Measurements from ENCODE around the gene MOGAT2. TPM values are rescaled to one million over a fixed set of nuclear protein-coding genes. Genes with fewer than 3 reads are reported as not detected.

The MOGAT2 gene
- total and polyA plus RNA-seq, 5 donors = 0.11 to 0.17 TPM; not detected in 3

DNA sequence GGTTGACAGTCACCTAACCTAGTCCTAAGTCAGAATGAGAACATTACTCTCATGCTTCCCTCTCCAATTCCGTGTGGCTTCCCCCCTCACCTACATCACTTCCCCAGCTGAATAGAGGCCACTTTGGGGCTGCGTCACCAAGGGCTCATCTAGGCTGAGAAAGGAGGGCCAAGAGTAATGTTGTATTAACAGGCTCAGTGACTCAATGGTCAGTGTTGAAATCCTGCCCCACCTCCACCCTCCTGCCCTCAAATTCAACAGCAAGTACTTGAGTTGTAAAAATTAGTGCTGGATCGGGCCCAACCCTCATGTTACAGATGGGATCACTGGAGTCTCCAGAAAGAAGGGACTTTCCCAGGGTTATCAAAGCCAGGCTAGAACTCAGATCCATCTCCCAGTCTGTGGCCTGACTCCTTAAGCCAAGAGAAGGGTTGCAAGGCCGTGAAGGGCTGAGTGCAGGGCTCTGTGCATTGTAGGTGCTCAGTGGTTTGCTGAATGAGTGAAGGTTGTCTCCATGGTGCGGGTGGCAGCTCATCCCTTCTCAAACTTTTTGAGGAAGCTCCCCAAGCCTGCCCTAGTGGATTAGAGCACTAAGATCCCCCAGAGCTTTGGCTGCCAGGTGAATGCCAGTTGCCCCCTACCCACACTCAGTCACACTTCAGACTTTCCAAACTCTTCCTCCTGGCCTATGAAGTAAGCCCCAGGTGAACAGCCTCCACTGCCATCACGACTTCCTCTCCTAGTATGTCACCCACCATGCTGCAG, 54.2 kb downstream of the MOGAT2 start:
- Histone ChIP-seq H3K27ac (ENCODE audit: low read length) (no peak overlapping the region), H3K4me1 (ENCODE audit: control insufficient read depth, insufficient read depth, low read length) (peaks cover 2% of the 10 kb centered on the region), H3K4me3 (ENCODE audit: low read length) (no peak overlapping the region), H3K9me3 (ENCODE audit: control insufficient read depth, low read length) (no peaks in the 10 kb centered on the region), H3K27me3 (ENCODE audit: control insufficient read depth, insufficient read depth) (no peaks in the 10 kb centered on the region)
- ATAC-seq (no peak), DNase-seq (peak in 1 of 3 donors; percentile 57)
- WGBS = 85% methylated on average over 6 of the region's 6 CpGs
- intact Hi-C loops (cut with DNase I) = no loop called here

DNA sequence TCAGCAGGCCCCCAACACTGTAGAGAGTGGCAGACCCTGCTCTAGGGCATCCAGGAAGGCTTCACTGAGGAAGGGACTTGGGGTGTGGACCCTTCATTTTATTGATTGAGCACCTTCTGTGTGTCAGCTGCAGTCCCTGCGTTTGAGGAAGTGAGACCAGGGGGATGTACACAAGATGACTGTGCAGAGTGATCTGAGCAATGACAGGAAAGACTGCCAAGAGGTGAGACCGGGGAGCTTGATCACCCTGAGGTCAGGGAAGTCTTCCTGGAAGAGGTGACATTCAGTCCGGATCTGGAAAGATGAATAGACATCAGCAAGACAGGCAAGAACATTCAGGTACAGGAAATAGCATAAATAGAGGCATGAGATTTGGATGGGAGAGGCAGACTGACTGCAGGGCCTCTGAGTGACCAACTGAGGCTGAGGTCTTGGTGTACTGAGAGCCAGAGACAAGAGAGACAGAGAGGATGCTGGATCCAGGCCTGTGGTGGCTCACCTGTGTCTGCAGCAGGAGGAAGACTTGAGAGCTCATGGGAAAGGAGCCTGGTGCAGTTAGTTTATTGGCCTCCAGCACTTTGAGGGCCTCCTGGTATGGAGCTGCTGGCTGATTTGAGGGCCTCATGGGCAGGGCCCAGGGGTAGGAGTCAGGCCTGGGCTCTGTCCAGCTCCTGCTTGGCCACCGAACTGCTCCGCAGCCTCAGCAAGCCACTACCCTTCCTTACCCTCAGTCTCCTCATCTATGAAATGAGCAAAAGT, 56.1 kb downstream of the MOGAT2 start:
- H3K27ac ChIP-seq (ENCODE audit: low read length) = no peak overlapping the region
- WGBS = 70% methylated on average over 5 of the region's 5 CpGs
- DNase-seq (no peak), ATAC-seq (no peak)
- no peaks in the 10 kb centered on the region for H3K27me3 ChIP-seq (ENCODE audit: control insufficient read depth, insufficient read depth)
- H3K4me3 ChIP-seq (ENCODE audit: low read length) = no peak overlapping the region
- intact Hi-C loops (cut with DNase I) = no loop called here
- no peaks in the 10 kb centered on the region for H3K4me1 ChIP-seq (ENCODE audit: control insufficient read depth, insufficient read depth, low read length)
- H3K9me3 ChIP-seq (ENCODE audit: control insufficient read depth, low read length) = no peaks in the 10 kb centered on the region

DNA sequence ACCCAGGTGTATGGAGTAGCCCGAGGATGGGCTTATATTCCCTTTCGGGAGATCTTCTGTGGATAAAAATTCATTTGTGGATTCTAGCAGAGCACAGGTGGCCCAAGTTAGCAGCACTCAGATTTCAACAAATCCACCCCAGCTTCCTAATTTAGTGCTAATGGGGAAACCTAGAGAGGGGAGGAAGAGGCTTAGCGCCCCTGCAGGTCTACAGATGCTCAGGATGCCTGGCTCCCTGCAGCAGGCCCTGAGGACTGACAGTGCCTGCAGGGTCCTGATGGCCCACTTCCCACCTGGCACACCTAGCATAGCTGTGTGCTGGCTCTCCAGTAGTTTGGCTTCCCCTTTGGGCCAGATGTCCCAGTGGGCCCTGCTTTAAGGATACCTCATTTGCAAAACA, 57.4 kb downstream of the MOGAT2 start:
- H3K9me3 ChIP-seq (ENCODE audit: control insufficient read depth, low read length) = no peaks in the 10 kb centered on the region
- ATAC-seq (no peak), DNase-seq (no peak)
- 92% methylated on average over 3 of the region's 3 CpGs for WGBS
- intact Hi-C loops (cut with DNase I) = no loop called here
- H3K27me3 ChIP-seq (ENCODE audit: control insufficient read depth, insufficient read depth) = no peaks in the 10 kb centered on the region
- H3K27ac ChIP-seq (ENCODE audit: low read length) = no peak overlapping the region
- H3K4me1 ChIP-seq (ENCODE audit: control insufficient read depth, insufficient read depth, low read length) = no peaks in the 10 kb centered on the region
- H3K4me3 ChIP-seq (ENCODE audit: low read length) = no peak overlapping the region

DNA sequence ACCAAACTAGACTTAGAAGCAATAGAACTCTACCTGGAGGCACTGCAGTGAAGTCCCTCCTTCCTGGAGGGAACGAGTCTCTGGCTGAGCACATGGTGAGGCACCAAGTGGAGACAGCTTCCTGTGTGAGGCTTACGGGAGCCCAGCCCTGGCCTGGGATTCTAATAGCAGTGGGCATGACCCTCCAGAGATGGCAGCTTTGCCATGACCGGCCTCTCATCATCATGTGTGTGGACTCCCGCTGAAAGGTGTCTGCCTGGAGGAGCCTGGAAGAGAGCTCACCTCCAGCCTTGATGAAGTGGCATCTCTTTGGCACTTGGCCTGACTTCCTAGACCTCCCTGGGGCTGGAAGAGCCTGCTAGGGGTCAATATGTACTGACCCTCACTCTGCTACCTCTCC, 58.9 kb downstream of the MOGAT2 start:
- intact Hi-C loops (cut with DNase I) = no loop called here
- no peak for DNase-seq

DNA sequence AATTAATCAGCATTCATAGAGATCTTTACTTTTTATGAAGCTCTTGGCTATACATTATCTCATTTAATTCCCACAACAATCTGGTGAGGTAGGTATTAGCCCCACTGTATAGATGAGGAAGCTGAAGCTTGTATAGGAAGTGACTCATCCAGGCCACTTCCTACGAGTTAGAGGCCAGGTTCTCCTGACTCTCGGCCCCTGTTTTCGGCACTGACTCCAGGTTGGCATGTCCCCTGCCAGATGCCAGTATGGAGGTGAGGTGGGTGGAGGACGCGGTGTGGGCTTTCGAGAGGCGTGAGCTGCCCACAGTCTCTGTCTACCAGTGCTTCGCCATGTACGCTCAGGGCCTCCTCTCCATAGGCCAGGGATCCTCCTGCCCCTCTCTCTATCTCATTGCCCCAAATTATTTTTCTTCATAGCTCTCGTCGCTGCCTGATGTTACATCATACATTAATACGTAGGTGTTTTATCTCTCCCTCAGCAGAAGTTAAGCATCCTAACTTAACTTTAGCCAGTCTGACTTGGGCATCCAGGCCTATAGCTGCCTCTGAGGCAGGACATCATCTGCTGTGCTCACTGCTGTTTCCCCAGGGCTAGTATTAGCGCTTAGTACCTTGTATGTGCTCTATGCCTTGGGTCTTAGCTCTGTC, 59.9 kb downstream of the MOGAT2 start:
- intact Hi-C loops (cut with DNase I) = no loop called here

More for the DNA sequence above, 58.9 kb downstream of the MOGAT2 start:
- 85% methylated on average over 4 of the region's 4 CpGs for WGBS
- ATAC-seq = no peak
- Histone ChIP-seq H3K27me3 (ENCODE audit: control insufficient read depth, insufficient read depth) (no peaks in the 10 kb centered on the region), H3K4me1 (ENCODE audit: control insufficient read depth, insufficient read depth, low read length) (no peaks in the 10 kb centered on the region), H3K9me3 (ENCODE audit: control insufficient read depth, low read length) (no peaks in the 10 kb centered on the region), H3K27ac (ENCODE audit: low read length) (no peak overlapping the region), H3K4me3 (ENCODE audit: low read length) (no peak overlapping the region)

DNA sequence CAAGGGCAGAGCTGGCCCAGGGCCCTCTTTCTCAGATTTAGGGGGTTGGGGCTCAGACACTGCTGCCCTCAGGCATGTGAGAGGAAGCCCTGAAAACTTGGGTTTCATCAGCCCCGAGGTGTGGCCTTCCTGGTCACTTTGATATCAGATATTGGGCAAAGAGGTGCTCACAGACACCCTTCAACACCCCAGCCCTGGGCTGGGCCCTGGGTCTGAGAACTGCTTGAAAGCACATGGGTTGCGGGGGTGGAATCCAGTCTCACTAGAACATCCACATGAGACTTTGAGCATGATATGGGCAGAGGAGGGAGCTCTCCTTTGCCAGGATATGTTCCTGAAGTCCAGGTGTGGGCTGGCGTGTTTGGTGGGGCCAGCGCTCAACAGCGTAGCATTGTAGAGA, 61.3 kb downstream of the MOGAT2 start:
- H3K27me3 ChIP-seq (ENCODE audit: control insufficient read depth, insufficient read depth) = no peaks in the 10 kb centered on the region
- 86% methylated on average over 5 of the region's 5 CpGs for WGBS
- no peak overlapping the region for H3K27ac ChIP-seq (ENCODE audit: low read length)
- DNase-seq (no peak), ATAC-seq (no peak)
- H3K9me3 ChIP-seq (ENCODE audit: control insufficient read depth, low read length) = no peaks in the 10 kb centered on the region
- H3K4me1 ChIP-seq (ENCODE audit: control insufficient read depth, insufficient read depth, low read length) = no peaks in the 10 kb centered on the region
- H3K4me3 ChIP-seq (ENCODE audit: low read length) = no peak overlapping the region
- intact Hi-C loops (cut with DNase I) = no loop called here

More for the DNA sequence above, 59.9 kb downstream of the MOGAT2 start:
- Histone ChIP-seq H3K27me3 (ENCODE audit: control insufficient read depth, insufficient read depth) (no peaks in the 10 kb centered on the region), H3K4me1 (ENCODE audit: control insufficient read depth, insufficient read depth, low read length) (no peaks in the 10 kb centered on the region), H3K4me3 (ENCODE audit: low read length) (no peak overlapping the region), H3K27ac (ENCODE audit: low read length) (no peak overlapping the region), H3K9me3 (ENCODE audit: control insufficient read depth, low read length) (no peaks in the 10 kb centered on the region)
- 87% methylated on average over 13 of the region's 13 CpGs for WGBS
- DNase-seq (no peak), ATAC-seq (peak in 1 of 2 donors; percentile 44)

DNA sequence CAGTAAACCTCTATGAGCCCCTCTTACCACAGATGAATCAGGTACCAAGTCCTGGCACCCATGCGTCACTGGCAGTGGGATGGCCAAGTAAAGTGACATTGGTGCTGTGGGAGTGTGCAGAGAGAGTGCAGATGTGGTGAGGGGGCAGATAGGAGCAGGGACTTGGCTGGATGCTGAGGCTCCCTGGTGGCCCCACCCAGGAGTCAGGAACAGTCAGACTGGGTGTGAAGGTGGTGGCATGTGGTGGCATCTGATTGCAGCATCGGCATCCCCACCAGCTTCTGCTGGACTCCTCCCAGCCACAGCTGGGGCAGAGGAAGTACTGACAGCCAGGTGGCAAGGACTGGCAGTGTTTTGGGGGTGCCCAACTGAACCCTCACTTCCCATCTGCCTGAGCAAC, 62.3 kb downstream of the MOGAT2 start:
- no peak overlapping the region for H3K27ac ChIP-seq (ENCODE audit: low read length)
- ATAC-seq = no peak
- H3K4me3 ChIP-seq (ENCODE audit: low read length) = no peak overlapping the region
- H3K9me3 ChIP-seq (ENCODE audit: control insufficient read depth, low read length) = no peaks in the 10 kb centered on the region
- no peak for DNase-seq
- intact Hi-C loops (cut with DNase I) = no loop called here
- no peaks in the 10 kb centered on the region for H3K4me1 ChIP-seq (ENCODE audit: control insufficient read depth, insufficient read depth, low read length)
- H3K27me3 ChIP-seq (ENCODE audit: control insufficient read depth, insufficient read depth) = no peaks in the 10 kb centered on the region
- WGBS = 76% methylated on average over 2 of the region's 2 CpGs

DNA sequence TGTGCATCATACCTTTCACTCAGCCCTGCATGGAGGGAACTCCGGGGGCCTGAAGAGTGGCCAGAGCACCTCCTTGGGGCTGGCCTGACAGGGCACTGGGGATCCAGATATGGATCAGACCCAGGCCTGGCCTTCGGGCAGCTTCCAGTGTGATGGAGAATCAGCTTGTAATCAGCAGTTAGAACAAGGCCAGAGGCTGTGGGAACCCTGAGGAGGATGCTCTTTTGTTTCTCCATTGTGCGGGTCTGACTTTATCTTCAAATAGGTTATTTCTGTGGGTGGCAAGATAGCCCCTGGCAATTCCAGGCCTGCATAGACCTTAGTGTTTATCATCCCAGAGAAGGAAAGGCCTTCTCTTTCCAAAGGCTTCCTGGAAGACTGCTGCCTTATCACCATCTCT, 63.2 kb downstream of the MOGAT2 start:
- ATAC-seq (no peak), DNase-seq (no peak)
- Histone ChIP-seq H3K9me3 (ENCODE audit: control insufficient read depth, low read length) (no peaks in the 10 kb centered on the region), H3K27ac (ENCODE audit: low read length) (no peak overlapping the region), H3K4me1 (ENCODE audit: control insufficient read depth, insufficient read depth, low read length) (no peaks in the 10 kb centered on the region), H3K27me3 (ENCODE audit: control insufficient read depth, insufficient read depth) (no peaks in the 10 kb centered on the region), H3K4me3 (ENCODE audit: low read length) (no peak overlapping the region)
- WGBS = 84% methylated on average over 3 of the region's 3 CpGs
- intact Hi-C loops (cut with DNase I) = no loop called here

DNA sequence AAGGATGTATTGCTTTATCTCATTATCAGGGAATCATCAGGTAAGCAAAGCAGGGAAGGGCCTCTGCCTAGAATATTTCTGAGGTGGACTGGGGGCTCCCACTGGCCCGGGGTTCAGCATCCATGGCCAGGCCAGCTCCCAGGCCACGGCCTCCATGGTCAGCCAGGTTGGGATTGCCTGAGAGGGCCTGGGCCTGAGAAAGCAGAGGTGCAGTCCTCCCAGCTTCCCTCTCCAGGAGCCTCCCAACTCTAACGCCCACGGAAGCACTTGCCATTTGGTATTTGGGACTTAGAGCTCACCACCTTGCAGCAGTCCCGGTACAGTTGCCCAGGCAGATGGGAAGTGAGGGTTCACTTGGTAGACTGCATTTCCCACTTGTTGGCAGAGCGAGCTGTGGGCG, 63.7 kb downstream of the MOGAT2 start:
- DNase-seq = no peak
- no peak overlapping the region for H3K27ac ChIP-seq (ENCODE audit: low read length)
- H3K4me3 ChIP-seq (ENCODE audit: low read length) = no peak overlapping the region
- 91% methylated on average over 7 of the region's 7 CpGs for WGBS
- H3K4me1 ChIP-seq (ENCODE audit: control insufficient read depth, insufficient read depth, low read length) = no peaks in the 10 kb centered on the region
- H3K9me3 ChIP-seq (ENCODE audit: control insufficient read depth, low read length) = no peaks in the 10 kb centered on the region
- intact Hi-C loops (cut with DNase I) = no loop called here
- no peak for ATAC-seq
- H3K27me3 ChIP-seq (ENCODE audit: control insufficient read depth, insufficient read depth) = no peaks in the 10 kb centered on the region

DNA sequence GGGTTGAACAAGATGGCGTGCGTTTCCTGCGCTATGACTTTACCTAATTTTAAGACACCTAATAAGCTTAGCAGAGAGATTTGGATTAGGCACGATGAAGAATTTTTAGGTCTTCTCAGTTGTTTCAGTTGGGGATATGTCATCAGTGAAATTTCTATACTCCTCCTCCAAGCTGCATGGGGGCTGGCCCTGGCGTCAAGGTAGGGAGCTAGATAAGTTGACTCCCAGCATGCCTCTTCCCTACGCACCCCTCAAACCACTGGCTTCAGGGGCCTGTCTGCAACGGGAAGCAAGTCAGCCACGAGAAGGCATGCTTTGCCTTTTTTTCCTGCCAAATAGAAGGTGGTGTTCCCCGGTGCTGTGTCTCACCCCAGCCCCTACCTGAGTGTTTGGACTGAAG, 64.2 kb downstream of the MOGAT2 start:
- Histone ChIP-seq H3K9me3 (ENCODE audit: control insufficient read depth, low read length) (no peaks in the 10 kb centered on the region), H3K4me3 (ENCODE audit: low read length) (no peak overlapping the region), H3K27me3 (ENCODE audit: control insufficient read depth, insufficient read depth) (no peaks in the 10 kb centered on the region), H3K4me1 (ENCODE audit: control insufficient read depth, insufficient read depth, low read length) (no peaks in the 10 kb centered on the region), H3K27ac (ENCODE audit: low read length) (no peak overlapping the region)
- intact Hi-C loops (cut with DNase I) = no loop called here
- ATAC-seq (no peak), DNase-seq (no peak)
- 91% methylated on average over 9 of the region's 9 CpGs for WGBS
